GM13976 (cell line): ENCODE results near the gene CTDSP1.

Experiments
- DNase-seq: peaks from one replicate; pipeline ENCODE4 v3.0.0; 2012; ENCODE audit warnings: low spot score
- in situ Hi-C: fragments of 300-500 bp; cut with MboI; formaldehyde crosslinking; loops from one replicate; pipeline ENCODE4 v1.12.0; 2022; ENCODE audit warnings: low sequenced_read_pairs, mixed read lengths, inconsistent platforms; ENCODE audit not compliant: unreplicated experiment
- TF ChIP-seq, protein P1 (sequence below): IDR thresholded peaks from 2 replicates; pipeline ENCODE4 v1.5.1; 2012; ENCODE audit warnings: borderline replicate concordance, mild to moderate bottlenecking; ENCODE audit not compliant: insufficient read depth; ENCODE audit errors: extremely low read depth, missing control alignments, control extremely low read depth

CTDSP1 gene

DNA sequence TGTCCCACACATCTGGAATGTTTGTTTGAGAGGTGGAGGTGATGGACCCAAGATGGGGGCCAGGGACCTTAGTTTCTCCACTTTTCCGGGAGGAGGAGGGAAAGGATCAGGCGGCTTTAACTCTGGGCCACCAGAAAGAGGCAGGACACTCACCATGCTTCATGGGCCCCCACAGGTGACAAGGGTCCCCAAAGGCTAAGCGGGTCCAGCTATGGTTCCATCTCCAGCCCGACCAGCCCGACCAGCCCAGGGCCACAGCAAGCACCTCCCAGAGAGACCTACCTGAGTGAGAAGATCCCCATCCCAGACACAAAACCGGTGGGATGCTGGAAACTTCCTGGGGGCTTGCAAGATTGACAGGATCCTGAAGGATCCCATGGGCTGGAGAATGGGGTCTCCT is 16.9 kb upstream of the CTDSP1 start:
- in situ Hi-C loops, result no loop called here
- TF ChIP-seq, protein P1, sequence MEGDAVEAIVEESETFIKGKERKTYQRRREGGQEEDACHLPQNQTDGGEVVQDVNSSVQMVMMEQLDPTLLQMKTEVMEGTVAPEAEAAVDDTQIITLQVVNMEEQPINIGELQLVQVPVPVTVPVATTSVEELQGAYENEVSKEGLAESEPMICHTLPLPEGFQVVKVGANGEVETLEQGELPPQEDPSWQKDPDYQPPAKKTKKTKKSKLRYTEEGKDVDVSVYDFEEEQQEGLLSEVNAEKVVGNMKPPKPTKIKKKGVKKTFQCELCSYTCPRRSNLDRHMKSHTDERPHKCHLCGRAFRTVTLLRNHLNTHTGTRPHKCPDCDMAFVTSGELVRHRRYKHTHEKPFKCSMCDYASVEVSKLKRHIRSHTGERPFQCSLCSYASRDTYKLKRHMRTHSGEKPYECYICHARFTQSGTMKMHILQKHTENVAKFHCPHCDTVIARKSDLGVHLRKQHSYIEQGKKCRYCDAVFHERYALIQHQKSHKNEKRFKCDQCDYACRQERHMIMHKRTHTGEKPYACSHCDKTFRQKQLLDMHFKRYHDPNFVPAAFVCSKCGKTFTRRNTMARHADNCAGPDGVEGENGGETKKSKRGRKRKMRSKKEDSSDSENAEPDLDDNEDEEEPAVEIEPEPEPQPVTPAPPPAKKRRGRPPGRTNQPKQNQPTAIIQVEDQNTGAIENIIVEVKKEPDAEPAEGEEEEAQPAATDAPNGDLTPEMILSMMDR, result no peak
- DNase-seq, result no peak

GRCh38 chr2:218383892-218384519 is 15.7 kb upstream of the CTDSP1 start:
- in situ Hi-C loops, result no loop called here
- no peak for DNase-seq
- TF ChIP-seq, protein P1, result no peak

- in situ Hi-C loops, result no loop called here
- no peak for DNase-seq
- TF ChIP-seq, protein P1, result no peak
Measured at GRCh38 chr2:218384975-218385374, 14.7 kb upstream of the CTDSP1 start.

- TF ChIP-seq, protein P1, result no peak
- in situ Hi-C loops, result no loop called here
- no peak for DNase-seq
Measured at GRCh38 chr2:218386505-218387368, 12.9 kb upstream of the CTDSP1 start.

GRCh38 chr2:218387369-218388194 is 12.1 kb upstream of the CTDSP1 start:
- TF ChIP-seq, protein P1, result no peak
- in situ Hi-C loops, result no loop called here
- DNase-seq, result no peak

GRCh38 chr2:218389333-218390150 is 10.1 kb upstream of the CTDSP1 start:
- no peak for DNase-seq
- in situ Hi-C loops, result no loop called here
- TF ChIP-seq, protein P1, result no peak
